Prostate gland (tissue), 2 donors: ENCODE data around the gene MORC1. TPM values are rescaled to one million over a fixed set of nuclear protein-coding genes. Genes with fewer than 3 reads are reported as not detected.
A peak's percentile ranks its signal among the peaks of the same experiment; 100 is the strongest.
"Not testable (repeated sequence)": the region's sequence is repeated elsewhere in the genome, so short reads cannot be mapped to it uniquely, and the experiment has no call there.

Experiments used
- DNase-seq: peaks from one replicate; pipeline ENCODE4 v3.0.0-alpha.2; 2019; ENCODE audit warnings: low spot score
- H3K27ac ChIP-seq, 2 donors: fragments of 200-600 bp; sonication (generic); 2 replicates each; pipeline ENCODE4 v1.5.1; 2017 to 2019
- H3K27me3 ChIP-seq: fragments of 200-600 bp; sonication (generic); replicated peaks from 2 replicates; pipeline ENCODE4 v1.5.1; 2019; ENCODE audit not compliant: insufficient read depth
- H3K36me3 ChIP-seq, 2 donors: fragments of 200-600 bp; sonication (generic); 1 replicate in 1 of 2; 2 replicates in 1 of 2; pipeline versions ENCODE4 v1.5.1 to v1.8.1; 2017 to 2019
- H3K4me1 ChIP-seq: fragments of 200-600 bp; sonication (generic); replicated peaks from 2 replicates; pipeline ENCODE4 v1.5.1; 2019
- H3K4me3 ChIP-seq, 2 donors: fragments of 200-600 bp; sonication (generic); 2 replicates each; pipeline ENCODE4 v1.5.1; 2017 to 2019
- H3K9me3 ChIP-seq: fragments of 200-600 bp; sonication (generic); 2 replicates; pipeline ENCODE4 v1.5.1; 2017
- CTCF ChIP-seq, 4 experiments: fragments of 200-600 bp in 2 of 4; fragments of 450-650 bp in 2 of 4; sonication (generic) in 2 of 4; IDR thresholded peaks; 1 replicate in 3 of 4; 2 replicates in 1 of 4; pipeline ENCODE4 v1.5.1; 2016 to 2019; ENCODE audit warnings: antibody characterized with exemption in 4 of 4, mild to moderate bottlenecking in 2 of 4, moderate library complexity in 2 of 4
- POLR2A ChIP-seq: fragments of 450-650 bp; IDR thresholded peaks from one replicate; pipeline ENCODE4 v1.6.1; 2016; ENCODE audit warnings: antibody characterized with exemption, mild to moderate bottlenecking
- POLR2AphosphoS5 ChIP-seq: sonication (generic); formaldehyde crosslinking; IDR thresholded peaks from one replicate; pipeline ENCODE4 v1.6.1; 2017; ENCODE audit warnings: antibody characterized with exemption
- WGBS: methylation state at CpG from one replicate; pipeline ENCODE4 v1.1.5; 2018; 5-methylcytosine and 5-hydroxymethylcytosine counted together
- intact Hi-C: fragments of 100-400 bp; cut with DNase I; formaldehyde crosslinking; loops from one replicate; pipeline ENCODE4 v1.14.2; 2022
- total RNA-seq, 2 donors: library from RNA; depleted of rRNA; stranded (reverse); fragments of >200 nt; gene quantifications; one replicate each; pipeline ENCODE4 v1.1.0, GENCODE V29; 2016

MORC1 gene
- total RNA-seq, 2 donors from 2014 or later, result 6.6 TPM; not detected in 1

DNA sequence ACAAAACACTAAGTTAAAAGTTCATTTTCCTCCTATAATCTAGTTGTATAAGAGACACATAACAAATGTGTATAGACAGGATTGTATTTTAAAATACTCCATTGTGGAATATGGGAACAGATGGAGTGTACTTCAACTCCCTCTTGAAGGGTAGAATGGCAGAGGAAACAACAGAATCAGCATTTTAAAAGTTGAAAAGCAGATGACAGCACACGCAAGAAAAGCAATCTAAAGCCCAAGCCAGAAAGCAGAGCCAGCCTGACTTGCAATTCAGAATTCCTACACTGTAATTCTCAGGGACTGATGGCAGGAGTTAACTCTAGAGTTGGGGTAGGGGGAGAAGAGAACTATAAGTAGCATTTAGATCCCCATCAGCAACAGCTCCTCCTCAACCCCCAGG, 22.8 kb downstream of the MORC1 start:
- Histone ChIP-seq H3K4me1 (no peaks in the 10 kb centered on the region), H3K36me3 (no peaks in the 10 kb centered on the region), H3K4me3 (no peak overlapping the region), H3K9me3 (no peaks in the 10 kb centered on the region), H3K27ac (no peak overlapping the region), H3K27me3 (no peaks in the 10 kb centered on the region)
- intact Hi-C loops, result no loop called here
- 96% methylated on average over 1 of the region's 1 CpG for WGBS
- TF ChIP-seq POLR2AphosphoS5, result no peak
- TF ChIP-seq CTCF (IDR thresholded peaks at IDR 0.05), result no peak
- TF ChIP-seq POLR2A, result no peak
- DNase-seq, result no peak

GRCh38 chr3:109093561-109093960, 24.4 kb downstream of the MORC1 start:
- no peak overlapping the region for H3K4me3 ChIP-seq
- no peaks in the 10 kb centered on the region for H3K27me3 ChIP-seq
- no peaks in the 10 kb centered on the region for H3K9me3 ChIP-seq
- intact Hi-C loops, result no loop called here
- no peak for TF ChIP-seq CTCF (IDR thresholded peaks at IDR 0.05)
- TF ChIP-seq POLR2AphosphoS5, result peak; percentile 11
- no peaks in the 10 kb centered on the region for H3K4me1 ChIP-seq
- no peak overlapping the region for H3K27ac ChIP-seq
- H3K36me3 ChIP-seq, result no peaks in the 10 kb centered on the region
- no peak for DNase-seq

DNA sequence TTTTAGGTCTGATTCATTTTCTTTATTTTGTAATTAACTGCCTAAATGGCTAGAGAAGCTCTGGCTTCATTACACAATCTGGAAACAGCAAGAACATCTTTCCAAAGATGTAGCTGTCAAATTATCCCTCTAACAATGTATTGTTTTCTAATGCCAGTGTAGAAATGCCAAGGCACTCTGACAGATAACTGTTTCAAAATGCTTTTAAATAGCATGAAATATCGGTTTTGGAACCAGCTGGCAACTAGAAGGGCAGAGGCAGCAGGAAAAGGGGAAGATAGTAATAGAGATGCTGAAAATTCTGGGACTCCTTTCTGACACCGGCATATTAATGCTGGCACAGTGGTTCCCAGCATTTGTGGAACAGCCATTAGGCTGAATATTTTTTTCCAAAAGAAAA, 26.1 kb downstream of the MORC1 start:
- DNase-seq, result no peak
- Histone ChIP-seq H3K9me3 (no peaks in the 10 kb centered on the region), H3K27ac (no peak overlapping the region), H3K4me3 (no peak overlapping the region), H3K4me1 (no peaks in the 10 kb centered on the region), H3K36me3 (no peaks in the 10 kb centered on the region), H3K27me3 (no peaks in the 10 kb centered on the region)
- 13% methylated on average over 2 of the region's 2 CpGs for WGBS
- TF ChIP-seq POLR2AphosphoS5 (no peak), POLR2A (no peak), CTCF (IDR thresholded peaks at IDR 0.05) (no peak)
- intact Hi-C loops, result no loop called here

GRCh38 chr3:109089265-109089664, 28.7 kb downstream of the MORC1 start:
- H3K9me3 ChIP-seq, result no peaks in the 10 kb centered on the region
- H3K36me3 ChIP-seq, result no peaks in the 10 kb centered on the region
- H3K4me3 ChIP-seq, result no peak overlapping the region
- intact Hi-C loops, result no loop called here
- no peaks in the 10 kb centered on the region for H3K27me3 ChIP-seq
- no peak for DNase-seq
- WGBS, result 100% methylated on average over 1 of the region's 1 CpG
- no peak overlapping the region for H3K27ac ChIP-seq
- TF ChIP-seq CTCF (IDR thresholded peaks at IDR 0.05) (no peak), POLR2AphosphoS5 (no peak), POLR2A (no peak)
- no peaks in the 10 kb centered on the region for H3K4me1 ChIP-seq

DNA sequence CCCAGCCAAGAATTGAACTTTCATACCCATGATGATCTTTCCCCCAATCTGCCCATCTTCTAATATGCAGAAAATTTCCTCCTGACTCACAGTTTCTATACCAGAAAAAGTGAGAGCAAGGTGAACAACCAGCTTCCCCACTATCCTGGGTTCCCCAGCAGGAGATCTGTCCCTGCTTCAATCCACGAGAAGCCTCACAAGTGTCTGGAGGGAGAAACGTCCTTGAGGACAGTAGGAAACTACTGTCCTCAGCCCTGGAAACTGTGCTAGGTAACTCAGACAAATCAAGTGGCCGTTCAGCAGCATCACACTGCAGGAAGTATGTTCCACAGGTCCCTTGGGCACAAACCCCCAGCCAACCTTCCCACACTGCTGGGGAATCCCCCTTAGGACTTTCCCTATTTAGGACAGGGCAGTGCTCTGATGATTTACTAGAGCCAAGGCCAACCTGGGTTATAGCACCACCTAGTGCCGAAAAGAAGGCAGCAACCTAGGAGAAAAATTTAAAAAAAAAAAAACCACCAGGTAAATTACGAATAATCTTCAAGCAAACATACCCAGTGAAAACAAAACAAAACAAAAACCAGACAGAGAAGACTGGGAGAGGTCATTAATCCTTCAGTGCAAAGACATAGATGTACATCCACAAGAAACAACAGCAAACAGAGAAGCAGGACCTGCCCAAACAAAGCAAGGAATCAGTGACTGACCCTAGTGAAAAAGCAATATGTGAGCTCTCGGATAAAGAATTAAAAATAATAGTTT, 36.0 kb downstream of the MORC1 start:
- H3K9me3 ChIP-seq, result no peaks in the 10 kb centered on the region
- H3K4me1 ChIP-seq, result no peaks in the 10 kb centered on the region
- WGBS, result 74% methylated on average over 6 of the region's 6 CpGs
- H3K36me3 ChIP-seq, result no peaks in the 10 kb centered on the region
- intact Hi-C loops, result no loop called here
- peak; percentile 14 for DNase-seq
- no peaks in the 10 kb centered on the region for H3K27me3 ChIP-seq
- TF ChIP-seq POLR2A (no peak), POLR2AphosphoS5 (no peak), CTCF (IDR thresholded peaks at IDR 0.05) (peak in 3 of 4 experiments; percentile 44 to 53 (median 52))
- H3K27ac ChIP-seq, result no peak overlapping the region
- no peak overlapping the region for H3K4me3 ChIP-seq

GRCh38 chr3:109080090-109080489, 37.8 kb downstream of the MORC1 start:
- H3K9me3 ChIP-seq, H3K27me3 ChIP-seq, DNase-seq, H3K27ac ChIP-seq, H3K36me3 ChIP-seq, intact Hi-C loops, H3K4me1 ChIP-seq, H3K4me3 ChIP-seq: not testable (repeated sequence)
- 95% methylated on average over 1 of the region's 1 CpG for WGBS
